ENCODE data around the gene MRPL53. TPM values are rescaled to one million over a fixed set of nuclear protein-coding genes. Genes with fewer than 3 reads are reported as not detected.
"Not testable (repeated sequence)": the region's sequence is repeated elsewhere in the genome, so short reads cannot be mapped to it uniquely, and the experiment has no call there.

Gene MRPL53
- total RNA-seq, 1 experiment from 2014 or later, result 52.1 TPM

- Mint-ChIP-seq H3K4me3 (peak overlapping the region; percentile 100), H3K4me1 (peaks cover 10% of the 10 kb centered on the region), H3K36me3 (peaks cover 22% of the 10 kb centered on the region), H3K27ac (peak overlapping the region; percentile 100)
- DNase-seq (ENCODE audit: low spot score); ATAC-seq; H3K9me3 Mint-ChIP-seq; H3K27me3 Mint-ChIP-seq (ENCODE audit: low read depth): not testable (repeated sequence)
- POLR2A ChIA-PET, result interaction anchor here (0.7 to 2.2 kb wide), 5 partner anchors 10 to 43 kb away, joined by 3 to 13 read pairs (median 4); partner anchors contain the start of gene WBP1
- CTCF ChIA-PET, result interaction anchor here (1.0 to 4.6 kb wide), 18 partner anchors 10 to 148 kb away, joined by 3 to 43 read pairs (median 8); partner anchors contain the start of genes AUP1, DQX1, HTRA2 and INO80B
- peak; percentile 77; the same call in 1 of the 2 replicates for TF ChIP-seq ZNF121 (CRISPR knock-in tag; IDR thresholded peaks at IDR 0.05)
- TF ChIP-seq GTF2I (CRISPR knock-in tag; conservative IDR thresholded peaks at IDR 0.05), result peak; percentile 81; the same call in 1 of the 2 replicates
Observed at GRCh38 chr2:74483675-74484164, 11.2 kb upstream of the MRPL53 start.

GRCh38 chr2:74482801-74483674 lies 10.6 kb upstream of the MRPL53 start, which contains the start of the genes CCDC142 and TTC31:
Gene CCDC142 (minus strand): TSS chr2:74482998. CDS start chr2:74482837, 161 bp downstream.
Gene TTC31 (plus strand): TSS chr2:74483081. CDS start chr2:74483096, 15 bp downstream.
- Mint-ChIP-seq H3K9me3 (no peaks in the 10 kb centered on the region), H3K27ac (peak within 1 kb of the TSS; percentile 100), H3K36me3 (peaks cover 22% of the 10 kb centered on the region), H3K4me3 (peak within 1 kb of the TSS; percentile 100), H3K4me1 (peaks cover 10% of the 10 kb centered on the region), H3K27me3 (ENCODE audit: low read depth) (no peaks in the 10 kb centered on the region)
- ChIA-PET CTCF (interaction anchor here (0.8 to 4.6 kb wide), 26 partner anchors 10 to 192 kb away, joined by 3 to 43 read pairs (median 6); partner anchors contain the start of genes AUP1, DQX1, HTRA2 and INO80B), POLR2A (interaction anchor here (0.6 to 2.2 kb wide), 9 partner anchors 11 to 162 kb away, joined by 3 to 13 read pairs (median 4); partner anchors contain the start of genes C2orf81, DQX1, LBX2 and MRPL53)
- DNase-seq (ENCODE audit: low spot score), result peak; percentile 96
- ATAC-seq, result peak; percentile 91
- no peak for TF ChIP-seq MAX (CRISPR knock-in tag; IDR thresholded peaks at IDR 0.05)
- TF ChIP-seq SOX15 (CRISPR knock-in tag; IDR thresholded peaks at IDR 0.05), result no peak
- 0 out of 2 replicates have a peak, but pooled peaks have one; percentile 14 for TF ChIP-seq TEAD1 (CRISPR knock-in tag; IDR thresholded peaks at IDR 0.05)
- TF ChIP-seq FOXJ3 (CRISPR knock-in tag; IDR thresholded peaks at IDR 0.05; ENCODE audit: borderline replicate concordance), result no peak
- no peak for TF ChIP-seq ATF1 (CRISPR knock-in tag; IDR thresholded peaks at IDR 0.05)
- TF ChIP-seq PRDM15 (CRISPR knock-in tag; IDR thresholded peaks at IDR 0.05), result peak; percentile 56; the same call in 1 of the 2 replicates
- TF ChIP-seq ZNF281 (CRISPR knock-in tag; IDR thresholded peaks at IDR 0.05), result 0 out of 2 replicates have a peak, but pooled peaks have one; percentile 21
- no peak for TF ChIP-seq OVOL2 (CRISPR knock-in tag; IDR thresholded peaks at IDR 0.05; ENCODE audit: borderline replicate concordance)
- TF ChIP-seq, protein P1, sequence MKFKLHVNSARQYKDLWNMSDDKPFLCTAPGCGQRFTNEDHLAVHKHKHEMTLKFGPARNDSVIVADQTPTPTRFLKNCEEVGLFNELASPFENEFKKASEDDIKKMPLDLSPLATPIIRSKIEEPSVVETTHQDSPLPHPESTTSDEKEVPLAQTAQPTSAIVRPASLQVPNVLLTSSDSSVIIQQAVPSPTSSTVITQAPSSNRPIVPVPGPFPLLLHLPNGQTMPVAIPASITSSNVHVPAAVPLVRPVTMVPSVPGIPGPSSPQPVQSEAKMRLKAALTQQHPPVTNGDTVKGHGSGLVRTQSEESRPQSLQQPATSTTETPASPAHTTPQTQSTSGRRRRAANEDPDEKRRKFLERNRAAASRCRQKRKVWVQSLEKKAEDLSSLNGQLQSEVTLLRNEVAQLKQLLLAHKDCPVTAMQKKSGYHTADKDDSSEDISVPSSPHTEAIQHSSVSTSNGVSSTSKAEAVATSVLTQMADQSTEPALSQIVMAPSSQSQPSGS (CRISPR knock-in tag; IDR thresholded peaks at IDR 0.05; ENCODE audit: borderline replicate concordance, low read depth), result no peak
- peak; percentile 79 for TF ChIP-seq GABPB1 (CRISPR knock-in tag; IDR thresholded peaks at IDR 0.05)
- peak; percentile 77 for TF ChIP-seq FOXK1 (CRISPR knock-in tag; IDR thresholded peaks at IDR 0.05)
- TF ChIP-seq MXD4 (CRISPR knock-in tag; IDR thresholded peaks at IDR 0.05; ENCODE audit: borderline replicate concordance), result no peak
- TF ChIP-seq ZNF232 (CRISPR knock-in tag; IDR thresholded peaks at IDR 0.05), result peak; percentile 14; the same call in 1 of the 2 replicates
- TF ChIP-seq SMAD3 (CRISPR knock-in tag; IDR thresholded peaks at IDR 0.05; ENCODE audit: borderline replicate concordance), result peak; percentile 13; the same call in 1 of the 2 replicates
- TF ChIP-seq, protein P2, sequence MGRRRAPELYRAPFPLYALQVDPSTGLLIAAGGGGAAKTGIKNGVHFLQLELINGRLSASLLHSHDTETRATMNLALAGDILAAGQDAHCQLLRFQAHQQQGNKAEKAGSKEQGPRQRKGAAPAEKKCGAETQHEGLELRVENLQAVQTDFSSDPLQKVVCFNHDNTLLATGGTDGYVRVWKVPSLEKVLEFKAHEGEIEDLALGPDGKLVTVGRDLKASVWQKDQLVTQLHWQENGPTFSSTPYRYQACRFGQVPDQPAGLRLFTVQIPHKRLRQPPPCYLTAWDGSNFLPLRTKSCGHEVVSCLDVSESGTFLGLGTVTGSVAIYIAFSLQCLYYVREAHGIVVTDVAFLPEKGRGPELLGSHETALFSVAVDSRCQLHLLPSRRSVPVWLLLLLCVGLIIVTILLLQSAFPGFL (CRISPR knock-in tag; IDR thresholded peaks at IDR 0.05; ENCODE audit: borderline replicate concordance), result no peak
- TF ChIP-seq, protein P3, sequence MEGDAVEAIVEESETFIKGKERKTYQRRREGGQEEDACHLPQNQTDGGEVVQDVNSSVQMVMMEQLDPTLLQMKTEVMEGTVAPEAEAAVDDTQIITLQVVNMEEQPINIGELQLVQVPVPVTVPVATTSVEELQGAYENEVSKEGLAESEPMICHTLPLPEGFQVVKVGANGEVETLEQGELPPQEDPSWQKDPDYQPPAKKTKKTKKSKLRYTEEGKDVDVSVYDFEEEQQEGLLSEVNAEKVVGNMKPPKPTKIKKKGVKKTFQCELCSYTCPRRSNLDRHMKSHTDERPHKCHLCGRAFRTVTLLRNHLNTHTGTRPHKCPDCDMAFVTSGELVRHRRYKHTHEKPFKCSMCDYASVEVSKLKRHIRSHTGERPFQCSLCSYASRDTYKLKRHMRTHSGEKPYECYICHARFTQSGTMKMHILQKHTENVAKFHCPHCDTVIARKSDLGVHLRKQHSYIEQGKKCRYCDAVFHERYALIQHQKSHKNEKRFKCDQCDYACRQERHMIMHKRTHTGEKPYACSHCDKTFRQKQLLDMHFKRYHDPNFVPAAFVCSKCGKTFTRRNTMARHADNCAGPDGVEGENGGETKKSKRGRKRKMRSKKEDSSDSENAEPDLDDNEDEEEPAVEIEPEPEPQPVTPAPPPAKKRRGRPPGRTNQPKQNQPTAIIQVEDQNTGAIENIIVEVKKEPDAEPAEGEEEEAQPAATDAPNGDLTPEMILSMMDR (IDR thresholded peaks at IDR 0.05), result peak; percentile 68
- TF ChIP-seq IRF2 (CRISPR knock-in tag; IDR thresholded peaks at IDR 0.05; ENCODE audit: borderline replicate concordance, low read depth), result no peak
- TF ChIP-seq RORB (CRISPR knock-in tag; IDR thresholded peaks at IDR 0.05), result no peak
- TF ChIP-seq ZNF138 (CRISPR knock-in tag; conservative IDR thresholded peaks at IDR 0.05), result no peak

Data from WTC11 (cell line).